LNCaP clone FGC (cell line): ENCODE measurements around the gene DHRS7.
"Not testable (repeated sequence)": the region's sequence is repeated elsewhere in the genome, so short reads cannot be mapped to it uniquely, and the experiment has no call there.

ENCODE experiments used
- DNase-seq: peaks from one replicate; pipeline ENCODE4 v3.0.0-alpha.2; 2011; ENCODE audit warnings: low read depth
- H3K4me3 ChIP-seq: 2 replicates; pipeline ENCODE4 v1.5.1; 2011; ENCODE audit warnings: mild to moderate bottlenecking, low read depth, low read length, control low read depth
- CTCF ChIP-seq: IDR thresholded peaks from 2 replicates; pipeline ENCODE4 v1.5.1; 2012; ENCODE audit warnings: mild to moderate bottlenecking; ENCODE audit not compliant: control insufficient read depth, insufficient read depth; ENCODE audit errors: extremely low read depth

DHRS7 gene

DNA sequence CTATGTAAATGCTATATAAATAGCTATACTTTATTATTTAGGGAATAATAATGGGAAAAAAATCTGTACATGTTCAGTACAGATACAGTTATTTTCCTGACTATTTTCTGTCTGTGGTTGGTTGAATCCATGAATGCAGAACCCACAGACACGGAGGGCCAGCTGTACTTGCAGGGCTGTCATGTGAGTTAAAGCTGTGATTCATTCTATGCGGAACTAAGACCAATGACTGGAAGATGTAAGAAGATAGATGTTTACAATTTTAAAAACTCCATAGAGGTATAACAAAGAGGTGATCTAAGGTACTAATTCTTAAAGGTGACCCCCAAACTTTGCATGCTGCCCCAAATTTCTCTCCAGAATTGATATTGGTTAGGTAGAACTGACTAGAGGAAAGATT, 58.9 kb downstream of the DHRS7 start:
- DNase-seq: no peak
- H3K4me3 ChIP-seq: no peak overlapping the region
- TF ChIP-seq CTCF: no peak

- no peak overlapping the region for H3K4me3 ChIP-seq
- TF ChIP-seq CTCF: no peak
- DNase-seq: no peak
Measured at GRCh38 chr14:60102389-60102788, 62.8 kb downstream of the DHRS7 start.

GRCh38 chr14:60101786-60102185, 63.4 kb downstream of the DHRS7 start:
- no peak for DNase-seq
- TF ChIP-seq CTCF: no peak
- H3K4me3 ChIP-seq: no peak overlapping the region

- not testable (repeated sequence) for H3K4me3 ChIP-seq, DNase-seq
Measured at GRCh38 chr14:60099855-60100254, 65.3 kb downstream of the DHRS7 start.

GRCh38 chr14:60097974-60098373, 67.2 kb downstream of the DHRS7 start:
- no peak overlapping the region for H3K4me3 ChIP-seq
- TF ChIP-seq CTCF: no peak
- DNase-seq: no peak

DNA sequence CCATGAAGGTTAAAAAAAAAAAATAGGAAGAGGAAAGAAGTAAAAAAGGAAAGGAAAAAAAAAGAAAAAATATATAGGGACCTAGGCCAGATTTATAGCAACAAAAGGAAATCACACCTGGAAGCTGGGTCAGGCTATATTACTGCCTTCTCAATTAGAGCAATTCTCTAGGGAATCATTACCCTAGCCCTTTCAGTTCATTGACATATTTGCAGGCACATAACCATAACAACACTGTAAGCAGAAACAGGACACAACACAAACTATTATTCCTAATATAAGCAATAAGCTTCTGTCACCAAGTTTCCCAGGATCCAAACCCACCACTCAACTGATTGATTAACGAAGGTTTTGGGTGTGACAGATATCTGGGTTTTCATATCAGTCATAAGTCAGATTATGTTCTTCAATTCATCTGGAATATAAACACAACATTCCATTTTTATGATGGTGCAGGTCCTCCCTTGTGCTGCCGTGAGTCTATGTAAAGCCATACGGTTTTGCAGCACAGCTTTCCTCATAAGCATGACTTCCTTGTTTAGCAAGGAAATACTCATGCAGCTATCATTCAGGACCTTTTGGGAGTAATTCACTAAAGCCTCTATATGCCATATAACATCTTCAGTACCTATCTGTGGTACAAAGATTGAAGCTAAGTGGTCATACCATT, 69.3 kb downstream of the DHRS7 start:
- no peak for TF ChIP-seq CTCF
- H3K4me3 ChIP-seq: no peak overlapping the region
- no peak for DNase-seq

GRCh38 chr14:60095231-60095630, 70.0 kb downstream of the DHRS7 start:
- no peak for TF ChIP-seq CTCF
- no peak overlapping the region for H3K4me3 ChIP-seq
- no peak for DNase-seq
